ENCODE results near the gene FNBP1L.

DNA sequence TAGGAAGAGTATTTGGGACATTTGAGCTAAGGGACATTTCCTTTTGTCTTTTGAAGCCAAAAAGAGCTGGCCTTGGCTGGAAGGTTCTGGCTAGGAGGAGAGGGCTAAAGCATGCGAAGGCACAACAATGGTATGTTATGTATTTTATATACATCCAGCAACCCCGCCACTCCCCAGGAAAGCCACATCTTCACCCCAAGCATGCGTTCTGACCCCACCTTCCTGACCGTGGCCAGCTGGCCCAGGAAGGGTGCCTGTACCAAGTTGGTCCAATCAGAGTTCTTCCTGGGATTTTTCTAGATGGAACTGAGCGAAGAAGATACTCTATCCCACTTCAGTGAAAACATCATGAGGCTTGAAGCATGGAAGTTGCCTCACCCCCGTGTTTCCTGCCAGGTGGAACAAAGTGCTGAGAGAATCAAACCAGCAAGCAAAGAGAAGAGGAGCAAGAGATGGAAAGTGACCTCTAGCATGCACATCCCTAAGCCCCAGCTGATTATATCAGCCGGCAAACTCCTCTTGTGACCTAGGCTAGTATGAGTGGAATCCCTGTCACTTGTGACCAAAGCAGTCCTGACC lies 151.0 kb downstream of the FNBP1L start:
- TF ChIP-seq, protein P1, sequence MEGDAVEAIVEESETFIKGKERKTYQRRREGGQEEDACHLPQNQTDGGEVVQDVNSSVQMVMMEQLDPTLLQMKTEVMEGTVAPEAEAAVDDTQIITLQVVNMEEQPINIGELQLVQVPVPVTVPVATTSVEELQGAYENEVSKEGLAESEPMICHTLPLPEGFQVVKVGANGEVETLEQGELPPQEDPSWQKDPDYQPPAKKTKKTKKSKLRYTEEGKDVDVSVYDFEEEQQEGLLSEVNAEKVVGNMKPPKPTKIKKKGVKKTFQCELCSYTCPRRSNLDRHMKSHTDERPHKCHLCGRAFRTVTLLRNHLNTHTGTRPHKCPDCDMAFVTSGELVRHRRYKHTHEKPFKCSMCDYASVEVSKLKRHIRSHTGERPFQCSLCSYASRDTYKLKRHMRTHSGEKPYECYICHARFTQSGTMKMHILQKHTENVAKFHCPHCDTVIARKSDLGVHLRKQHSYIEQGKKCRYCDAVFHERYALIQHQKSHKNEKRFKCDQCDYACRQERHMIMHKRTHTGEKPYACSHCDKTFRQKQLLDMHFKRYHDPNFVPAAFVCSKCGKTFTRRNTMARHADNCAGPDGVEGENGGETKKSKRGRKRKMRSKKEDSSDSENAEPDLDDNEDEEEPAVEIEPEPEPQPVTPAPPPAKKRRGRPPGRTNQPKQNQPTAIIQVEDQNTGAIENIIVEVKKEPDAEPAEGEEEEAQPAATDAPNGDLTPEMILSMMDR (IDR thresholded peaks at IDR 0.05; ENCODE audit: insufficient read depth, low read depth, low read length), result no peak
- TF ChIP-seq EZH2 (IDR thresholded peaks at IDR 0.05; ENCODE audit: insufficient read depth, low read length), result no peak

Data from astrocyte (in vitro differentiated cells and primary cell).